Activated CD8-positive, alpha-beta memory T cell treated with anti-CD3 and anti-CD28 coated beads for 48 hours (primary cell): ENCODE data around the gene SLC9C2.
"Not testable (repeated sequence)": the region's sequence is repeated elsewhere in the genome, so short reads cannot be mapped to it uniquely, and the experiment has no call there.

Experiments used
- DNase-seq, 3 experiments: peaks; one replicate each; pipeline ENCODE4 v3.0.0-alpha.2; 2020; ENCODE audit warnings: low read depth in 2 of 3, low spot score in 2 of 3

The SLC9C2 gene

GRCh38 chr1:173580658-173581057 lies 22.2 kb downstream of the SLC9C2 start:
- DNase-seq, result no peak

- DNase-seq, result no peak
These were observed 22.8 kb downstream of the SLC9C2 start for GRCh38 chr1:173580071-173580470.

DNA sequence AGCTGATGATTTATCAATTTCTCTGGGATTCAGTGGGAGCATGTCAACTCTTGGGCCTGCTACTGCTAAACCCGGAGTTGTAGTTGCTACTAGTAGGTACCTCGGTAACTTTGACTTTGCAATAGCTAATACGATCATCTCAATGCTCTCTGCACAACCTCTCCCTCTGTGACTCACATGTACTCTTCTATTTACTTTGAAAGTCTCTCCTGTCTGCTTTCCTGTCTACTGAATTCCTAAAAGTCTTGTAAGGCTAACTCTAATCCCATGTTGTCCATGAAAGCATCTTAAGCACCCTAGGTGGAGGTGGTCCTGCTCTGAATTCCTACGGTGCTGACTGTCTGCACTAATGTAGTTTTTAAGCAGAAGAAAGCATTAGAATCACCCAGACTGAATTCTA lies 29.3 kb downstream of the SLC9C2 start:
- DNase-seq, result no peak

DNA sequence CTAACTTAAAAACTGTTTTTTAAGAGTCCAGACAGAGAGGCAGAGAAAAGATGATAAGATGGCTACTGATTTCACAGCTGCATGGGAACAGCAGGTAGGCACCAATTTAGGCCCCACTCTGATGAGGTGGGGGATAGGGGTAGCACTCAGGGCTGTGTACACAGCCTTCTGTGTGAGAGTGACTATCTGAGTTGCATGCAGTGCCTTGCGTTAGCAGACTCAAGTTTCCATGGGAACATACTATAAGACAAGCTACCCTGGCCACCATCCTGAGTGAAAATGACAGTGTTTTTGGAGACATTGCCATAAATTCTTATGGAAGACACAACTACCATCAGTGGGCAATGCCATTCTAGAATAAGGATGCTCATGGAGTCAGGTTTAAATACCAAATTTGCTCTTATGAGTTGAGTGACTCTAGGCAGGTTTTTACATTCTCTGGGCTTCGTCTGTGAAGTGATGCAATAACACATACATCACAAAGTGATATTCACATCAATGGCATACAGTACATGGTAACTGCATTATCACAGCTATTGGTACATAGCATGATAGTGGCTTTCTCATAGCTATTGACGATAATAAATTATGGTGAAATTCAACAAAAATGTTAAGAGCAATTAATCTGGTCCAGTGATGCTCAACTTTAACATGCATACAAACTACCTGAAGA lies 30.5 kb downstream of the SLC9C2 start:
- DNase-seq, result no peak

DNA sequence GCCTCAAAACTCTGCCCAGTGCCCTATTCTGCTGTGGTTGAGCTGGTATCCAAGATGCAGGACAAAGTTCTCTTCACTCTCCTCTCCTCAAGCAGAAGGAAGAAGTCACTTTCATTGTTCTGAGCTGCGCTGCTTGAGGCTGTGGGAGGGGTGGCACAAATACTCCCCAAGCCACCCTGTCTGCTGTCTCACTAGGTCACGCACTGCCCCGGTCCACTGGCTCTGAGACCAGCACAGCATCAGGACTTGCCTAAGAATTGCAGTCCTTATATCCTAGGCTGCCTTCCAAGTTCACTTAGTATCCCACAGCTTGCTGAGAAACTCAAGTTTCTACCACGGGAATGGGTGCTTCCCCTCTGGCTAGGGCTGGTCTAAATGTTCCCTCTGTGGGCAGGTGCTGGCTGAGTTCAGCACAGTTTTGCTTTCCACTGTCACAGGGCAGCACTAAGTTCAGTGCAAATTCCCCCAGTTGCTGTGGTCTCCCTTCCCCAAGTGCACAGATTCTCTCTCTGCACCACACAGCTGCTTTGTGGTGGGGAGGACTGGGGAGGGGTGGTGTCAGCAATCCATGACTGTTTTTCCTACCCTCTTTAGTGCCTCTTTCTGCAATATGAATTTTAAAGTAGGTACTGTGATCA lies 32.4 kb downstream of the SLC9C2 start:
- no peak for DNase-seq

DNA sequence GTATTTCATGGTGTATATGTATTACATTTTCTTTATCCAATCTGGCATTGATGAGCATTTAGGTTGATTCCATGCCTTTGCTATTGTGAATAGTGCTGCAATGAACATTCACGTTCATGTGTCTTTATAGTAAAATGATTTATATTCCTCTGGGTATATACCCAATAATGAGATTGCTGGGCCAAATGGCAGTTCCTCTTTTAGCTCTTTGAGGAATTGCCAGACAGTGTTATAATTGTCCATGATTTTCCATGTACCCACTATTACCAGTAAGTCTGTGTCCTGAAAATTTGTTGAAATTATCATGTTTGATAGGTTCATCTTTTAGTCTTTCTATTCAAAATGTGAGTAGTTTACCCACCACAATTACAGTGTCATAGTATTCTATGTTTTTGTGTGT lies 34.4 kb downstream of the SLC9C2 start:
- DNase-seq, result no peak

- not testable (repeated sequence) for DNase-seq
These were observed 39.0 kb downstream of the SLC9C2 start for GRCh38 chr1:173563846-173564245.

- no peak for DNase-seq
These were observed 40.1 kb downstream of the SLC9C2 start for GRCh38 chr1:173562813-173563212.

DNA sequence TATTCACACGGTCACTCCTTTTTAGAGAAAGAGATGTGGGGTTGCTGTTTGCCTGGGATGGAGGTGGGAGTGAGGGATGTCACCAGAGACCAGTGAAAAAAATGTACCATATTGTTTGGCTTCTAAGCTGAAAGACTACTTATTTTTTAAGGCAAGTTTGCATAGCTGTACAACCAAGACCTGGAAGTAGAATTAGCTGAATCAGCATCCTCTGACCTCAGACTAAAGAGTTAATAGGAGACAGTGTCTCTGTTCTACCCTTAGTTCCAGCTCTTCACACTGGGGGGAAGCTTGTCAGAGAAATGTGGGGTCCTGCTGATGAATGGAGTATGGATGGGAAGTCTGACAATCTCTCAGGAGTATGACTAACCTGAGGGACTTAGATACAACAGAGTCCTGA lies 41.6 kb downstream of the SLC9C2 start:
- no peak for DNase-seq

GRCh38 chr1:173560285-173560880 lies 42.5 kb downstream of the SLC9C2 start:
- no peak for DNase-seq

- DNase-seq, result no peak
These were observed 47.1 kb downstream of the SLC9C2 start for GRCh38 chr1:173555651-173556305.

GRCh38 chr1:173554541-173555250 lies 48.2 kb downstream of the SLC9C2 start:
- DNase-seq, result no peak

- no peak for DNase-seq
These were observed 48.8 kb downstream of the SLC9C2 start for GRCh38 chr1:173554089-173554488.

GRCh38 chr1:173553312-173553711 lies 49.6 kb downstream of the SLC9C2 start:
- DNase-seq, result no peak

- DNase-seq, result no peak
These were observed 51.2 kb downstream of the SLC9C2 start for GRCh38 chr1:173551699-173552098.

DNA sequence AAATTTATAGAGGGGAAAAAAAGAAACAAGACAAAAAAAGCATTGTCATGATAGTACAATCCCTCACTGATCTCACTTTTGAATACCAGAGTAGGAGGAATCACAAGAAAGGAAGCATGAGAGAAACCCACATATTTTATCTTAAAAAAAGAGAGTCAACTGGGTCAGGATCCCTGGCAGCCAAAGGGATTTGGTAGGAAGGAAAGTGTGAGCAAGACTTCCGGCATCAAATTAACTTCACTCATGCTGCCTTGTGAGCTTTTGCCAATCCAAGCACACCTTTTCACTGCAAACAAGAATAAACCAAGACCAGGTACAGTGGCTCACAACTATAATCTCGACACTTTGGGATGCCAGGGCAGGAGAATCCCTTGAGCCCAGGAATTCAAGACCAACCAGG lies 53.1 kb downstream of the SLC9C2 start:
- DNase-seq, result no peak

GRCh38 chr1:173545688-173546087 lies 57.2 kb downstream of the SLC9C2 start:
- no peak for DNase-seq

DNA sequence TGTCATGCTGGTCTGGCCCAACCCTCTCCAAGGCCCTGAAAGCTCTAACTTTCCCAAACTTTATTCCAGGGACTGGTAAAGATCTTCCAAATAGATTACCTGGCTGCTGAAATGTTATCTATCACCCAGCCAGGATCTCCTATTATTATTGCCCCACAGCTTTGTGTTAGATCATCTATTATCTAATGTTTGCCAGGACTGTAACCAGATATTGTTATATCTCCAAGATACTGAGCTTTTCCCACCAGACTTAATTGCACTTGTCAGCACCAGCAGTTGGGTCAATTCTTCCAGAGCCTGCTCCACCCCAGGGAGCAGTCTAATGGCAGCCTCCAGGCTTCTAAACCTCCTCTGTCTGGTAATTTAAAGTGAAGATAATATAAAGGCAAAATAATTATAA lies 66.6 kb downstream of the SLC9C2 start:
- no peak for DNase-seq

- DNase-seq, result no peak
These were observed 70.6 kb downstream of the SLC9C2 start for GRCh38 chr1:173532237-173532636.

DNA sequence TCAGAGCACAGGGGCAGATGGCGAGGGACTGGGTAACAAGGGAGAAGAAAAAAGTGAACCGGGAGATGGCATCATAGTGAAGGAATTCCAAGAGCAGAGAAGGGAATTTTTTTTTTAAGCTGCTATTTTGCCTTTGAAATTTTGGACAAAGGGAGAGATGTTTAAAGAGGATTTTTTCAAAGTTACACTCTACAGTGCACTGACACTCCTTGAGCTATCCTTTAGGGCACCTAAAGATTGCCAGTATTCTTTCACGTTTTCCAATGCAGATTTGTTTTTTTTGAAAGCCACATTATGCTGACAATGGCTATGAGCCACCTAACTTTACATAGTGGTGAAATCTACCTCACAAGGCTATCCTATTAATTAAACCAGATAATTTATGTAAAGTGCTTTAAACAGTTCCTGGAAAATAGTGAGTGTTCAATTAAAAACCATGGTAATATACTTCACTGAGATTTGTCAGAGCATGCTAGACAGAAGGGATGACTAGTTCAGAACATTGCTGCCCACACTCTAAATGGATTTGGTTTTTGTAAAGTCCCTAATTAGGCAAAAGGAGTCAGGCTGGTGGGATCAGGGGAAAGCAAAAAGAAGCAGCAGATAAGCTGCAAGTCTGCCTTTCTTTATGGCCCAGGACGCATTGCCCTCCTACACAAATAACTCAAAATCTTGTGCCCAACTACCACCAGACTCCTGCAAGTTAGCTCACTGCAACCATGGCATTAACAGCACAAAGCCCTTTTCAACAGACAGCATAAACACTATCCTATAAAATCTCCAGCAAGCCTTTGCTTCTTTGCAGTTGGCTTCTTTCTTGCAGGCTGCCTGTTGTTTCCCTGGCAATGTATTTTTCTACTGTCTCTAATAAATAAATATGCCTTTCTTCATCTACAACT lies 71.8 kb downstream of the SLC9C2 start:
- no peak for DNase-seq

DNA sequence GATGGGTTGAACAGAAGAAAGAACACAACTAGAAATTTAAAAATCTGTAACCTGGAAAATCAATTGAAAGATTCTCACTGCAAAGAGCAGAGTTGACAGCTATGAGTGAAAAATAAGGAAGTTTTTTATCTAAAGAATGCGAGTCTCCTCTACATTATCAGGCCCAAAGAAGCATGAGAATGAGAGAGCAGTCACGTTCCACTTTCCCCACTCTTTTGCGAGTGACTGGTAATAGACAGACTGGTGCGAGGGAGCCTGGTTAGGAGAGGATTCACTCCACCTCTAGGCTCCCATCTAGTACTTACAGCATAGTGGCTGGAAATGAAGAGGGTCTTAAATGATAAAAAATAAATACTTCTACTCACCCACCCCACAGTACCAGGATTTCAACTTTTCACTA lies 73.8 kb downstream of the SLC9C2 start:
- DNase-seq, result no peak
